Neural crest cell (in vitro differentiated cells): Measurements from ENCODE around the gene CAPN3. TPM values are rescaled to one million over a fixed set of nuclear protein-coding genes. Genes with fewer than 3 reads are reported as not detected.

Experiments used
- DNase-seq: peaks from one replicate; pipeline ENCODE4 v3.0.0; 2021; ENCODE audit warnings: low read depth, mixed read lengths, low spot score
- H3K27ac Mint-ChIP-seq: one replicate; pipeline ENCODE4 v1.8.0; 2021; ENCODE audit warnings: mild to moderate bottlenecking, mixed read lengths; ENCODE audit not compliant: unreplicated experiment
- H3K27me3 Mint-ChIP-seq: 2 replicates; pipeline ENCODE4 v1.8.0; 2021; ENCODE audit warnings: low read depth, mild to moderate bottlenecking, mixed read lengths
- H3K36me3 Mint-ChIP-seq: 2 replicates; pipeline ENCODE4 v1.8.0; 2021; ENCODE audit warnings: low read depth, mild to moderate bottlenecking, mixed read lengths
- H3K4me1 Mint-ChIP-seq: 2 replicates; pipeline ENCODE4 v1.8.0; 2021; ENCODE audit warnings: mixed read lengths
- H3K4me3 Mint-ChIP-seq: one replicate; pipeline ENCODE4 v1.8.0; 2021; ENCODE audit warnings: mild to moderate bottlenecking, mixed read lengths
- H3K9me3 Mint-ChIP-seq: 2 replicates; pipeline ENCODE4 v1.8.0; 2021; ENCODE audit warnings: mixed read lengths
- total RNA-seq: library from RNA; stranded (reverse); gene quantifications from 2 replicates; pipeline ENCODE4 v1.2.1, GENCODE V29; 2021
- TF ChIP-seq, protein P1 (sequence below): fragments of 200-600 bp; sonication (generic); conservative IDR thresholded peaks from 2 replicates; pipeline ENCODE4 v1.5.0; 2021; ENCODE audit warnings: antibody characterized with exemption, mild to moderate bottlenecking

The CAPN3 gene
- total RNA-seq, 1 donor from 2014 or later = 2.7 TPM

DNA sequence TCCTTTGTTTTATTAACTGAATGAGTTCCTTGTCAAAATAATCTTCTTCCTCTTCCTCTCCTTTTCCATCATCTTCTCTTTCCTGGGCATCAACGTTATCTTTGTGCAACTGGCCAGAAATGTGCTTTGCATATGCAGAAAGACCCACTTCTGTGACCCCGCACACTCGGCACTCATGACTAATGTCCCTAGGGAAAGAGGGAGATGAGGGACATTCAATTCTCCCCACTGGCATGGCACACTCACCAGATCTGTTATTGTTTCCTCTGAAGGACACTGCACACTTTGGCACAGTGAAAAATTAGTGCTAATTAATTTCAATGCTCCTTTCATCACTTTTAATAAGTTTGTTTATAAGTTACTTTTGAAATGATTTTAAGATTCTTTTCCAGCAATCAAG, 97.7 kb downstream of the CAPN3 start:
- TF ChIP-seq, protein P1, sequence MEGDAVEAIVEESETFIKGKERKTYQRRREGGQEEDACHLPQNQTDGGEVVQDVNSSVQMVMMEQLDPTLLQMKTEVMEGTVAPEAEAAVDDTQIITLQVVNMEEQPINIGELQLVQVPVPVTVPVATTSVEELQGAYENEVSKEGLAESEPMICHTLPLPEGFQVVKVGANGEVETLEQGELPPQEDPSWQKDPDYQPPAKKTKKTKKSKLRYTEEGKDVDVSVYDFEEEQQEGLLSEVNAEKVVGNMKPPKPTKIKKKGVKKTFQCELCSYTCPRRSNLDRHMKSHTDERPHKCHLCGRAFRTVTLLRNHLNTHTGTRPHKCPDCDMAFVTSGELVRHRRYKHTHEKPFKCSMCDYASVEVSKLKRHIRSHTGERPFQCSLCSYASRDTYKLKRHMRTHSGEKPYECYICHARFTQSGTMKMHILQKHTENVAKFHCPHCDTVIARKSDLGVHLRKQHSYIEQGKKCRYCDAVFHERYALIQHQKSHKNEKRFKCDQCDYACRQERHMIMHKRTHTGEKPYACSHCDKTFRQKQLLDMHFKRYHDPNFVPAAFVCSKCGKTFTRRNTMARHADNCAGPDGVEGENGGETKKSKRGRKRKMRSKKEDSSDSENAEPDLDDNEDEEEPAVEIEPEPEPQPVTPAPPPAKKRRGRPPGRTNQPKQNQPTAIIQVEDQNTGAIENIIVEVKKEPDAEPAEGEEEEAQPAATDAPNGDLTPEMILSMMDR = no peak
- peak overlapping the region; percentile 4 for H3K27ac Mint-ChIP-seq

DNA sequence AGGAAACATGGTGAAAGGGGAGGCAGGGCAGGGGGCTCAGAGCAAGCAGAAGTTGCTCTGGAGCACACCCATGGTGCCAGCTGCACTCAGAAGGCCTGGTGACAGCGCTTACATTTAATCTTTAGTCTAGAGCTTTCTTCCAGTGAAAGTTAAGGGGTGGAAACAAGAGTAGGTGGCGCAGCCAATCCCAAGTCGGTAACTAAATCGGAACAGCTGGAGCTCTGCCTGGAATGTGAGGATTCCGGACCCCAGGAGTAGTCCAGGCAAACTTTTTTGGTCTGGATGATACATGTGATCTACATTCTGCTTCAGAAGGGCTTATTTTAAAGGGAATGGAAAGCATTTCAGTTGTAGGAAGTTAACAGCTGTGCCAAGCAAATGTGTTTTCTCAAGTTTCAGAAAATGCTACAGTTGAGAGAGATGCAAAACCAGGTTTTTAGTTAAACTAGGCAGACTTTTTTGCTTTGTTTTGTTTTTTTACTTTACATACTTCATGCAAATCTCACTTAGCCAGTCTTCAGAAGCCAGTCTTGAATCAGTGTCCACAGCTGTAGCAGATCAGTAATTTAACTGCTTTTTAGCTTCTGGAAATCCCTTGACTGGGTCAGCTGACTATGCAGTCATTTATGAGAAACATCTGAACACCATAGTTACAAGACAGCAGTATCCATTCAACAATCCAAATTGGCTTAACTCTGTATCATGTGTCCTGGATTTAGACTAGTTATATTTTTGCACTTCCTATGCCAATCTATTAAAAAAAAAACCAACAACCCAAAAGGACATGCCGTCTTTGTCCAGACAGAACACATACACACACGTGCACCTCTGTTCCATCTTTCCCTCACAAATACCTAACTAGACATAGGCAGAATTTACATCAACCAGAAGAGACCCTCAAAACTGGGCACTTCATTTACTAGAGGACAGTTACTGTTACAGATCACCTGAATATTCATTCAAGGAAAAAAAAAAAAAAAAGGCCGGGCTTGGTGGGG, 98.4 kb downstream of the CAPN3 start:
- peak; percentile 6 for DNase-seq
- Mint-ChIP-seq H3K36me3 (peaks cover 2% of the 10 kb centered on the region), H3K9me3 (no peaks in the 10 kb centered on the region), H3K27ac (peak overlapping the region; percentile 38), H3K27me3 (no peaks in the 10 kb centered on the region), H3K4me3 (peak overlapping the region; percentile 1), H3K4me1 (peaks cover 25% of the 10 kb centered on the region)
- TF ChIP-seq, protein P1 = no peak

More for the DNA sequence above, 97.7 kb downstream of the CAPN3 start:
- DNase-seq = no peak
- H3K36me3 Mint-ChIP-seq = peaks cover 2% of the 10 kb centered on the region
- H3K4me1 Mint-ChIP-seq = peaks cover 25% of the 10 kb centered on the region
- H3K27me3 Mint-ChIP-seq = no peaks in the 10 kb centered on the region
- H3K9me3 Mint-ChIP-seq = no peaks in the 10 kb centered on the region
- H3K4me3 Mint-ChIP-seq = no peak overlapping the region

DNA sequence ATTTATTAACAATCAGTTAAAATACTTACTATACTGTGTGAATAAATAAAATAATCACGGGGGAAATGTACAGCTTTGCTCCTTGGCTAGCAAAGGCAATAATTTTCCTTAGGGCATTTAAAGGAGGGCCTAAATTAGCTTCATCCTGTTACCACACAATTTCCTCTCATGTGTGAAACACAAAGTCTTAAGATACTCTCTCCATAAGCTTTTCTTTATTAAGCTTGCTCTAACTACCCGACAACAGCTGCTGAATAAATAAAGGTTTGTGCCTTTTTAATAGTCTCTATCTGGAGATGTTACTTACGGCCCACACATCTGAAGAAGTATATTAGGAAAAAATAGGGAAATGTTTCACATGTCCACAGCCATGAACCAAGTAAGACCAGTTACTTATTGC, 102.0 kb downstream of the CAPN3 start:
- TF ChIP-seq, protein P1 = no peak
- H3K4me1 Mint-ChIP-seq = peaks cover 25% of the 10 kb centered on the region
- no peak overlapping the region for H3K4me3 Mint-ChIP-seq
- peaks cover 5% of the 10 kb centered on the region for H3K36me3 Mint-ChIP-seq
- DNase-seq = no peak
- H3K27ac Mint-ChIP-seq = peak overlapping the region; percentile 4
- H3K9me3 Mint-ChIP-seq = no peaks in the 10 kb centered on the region
- H3K27me3 Mint-ChIP-seq = no peaks in the 10 kb centered on the region

Other genes starting within 250 kb of the CAPN3 start
- gene PLA2G4F, start 202.9 kb upstream of the CAPN3 start, total RNA-seq = not detected in 2 replicates
- 56.9 and 58.4 TPM in 2 replicates for gene VPS39, start 151.2 kb upstream of the CAPN3 start, total RNA-seq
- 15.2 and 17.1 TPM in 2 replicates for gene GANC, start 86.3 kb upstream of the CAPN3 start, total RNA-seq
- gene TMEM87A, start 86.1 kb upstream of the CAPN3 start, total RNA-seq = 33.0 and 34.8 TPM in 2 replicates
- 61.3 and 69.6 TPM in 2 replicates for gene ZNF106, start 131.6 kb downstream of the CAPN3 start, total RNA-seq
- 54.8 and 59.2 TPM in 2 replicates for gene SNAP23, start 136.1 kb downstream of the CAPN3 start, total RNA-seq
- 42.9 and 43.8 TPM in 2 replicates for gene LRRC57, start 189.3 kb downstream of the CAPN3 start, total RNA-seq
- 34.7 and 36.5 TPM in 2 replicates for gene HAUS2, start 189.3 kb downstream of the CAPN3 start, total RNA-seq
- gene STARD9, start 216.1 kb downstream of the CAPN3 start, total RNA-seq = 16.4 and 16.5 TPM in 2 replicates